Breast epithelium (tissue), 3 donors: ENCODE data around the gene KNSTRN. TPM values are rescaled to one million over a fixed set of nuclear protein-coding genes. Genes with fewer than 3 reads are reported as not detected.

Experiments used
- total RNA-seq, 3 donors: library from RNA; depleted of rRNA; stranded (reverse); fragments of >200 nt; gene quantifications; one replicate each; pipeline ENCODE4 v1.1.0, GENCODE V29; 2016

The KNSTRN gene
- total RNA-seq, 3 donors from 2014 or later, result 9.1 to 19.8 (median 12.1) TPM

Other genes with a start within 250 kb of the KNSTRN start
- gene BUB1B, start 221.7 kb upstream of the KNSTRN start, total RNA-seq, result 1 to 10 TPM in 2 of 3 donors, under 1 TPM in 1; 0.33 to 1.9 (median 1.4) TPM
- 10 to 100 TPM in 1 of 3 donors, 1 to 10 TPM in 1, under 1 TPM in 1; 0.80 to 11.0 (median 9.5) TPM for gene PAK6, start 143.7 kb upstream of the KNSTRN start, total RNA-seq
- not detected for gene ANKRD63, start 99.7 kb upstream of the KNSTRN start, total RNA-seq
- gene PLCB2, start 74.8 kb upstream of the KNSTRN start, total RNA-seq, result 10 to 100 TPM in 2 of 3 donors, 1 to 10 TPM in 1; 4.3 to 17.9 (median 13.6) TPM
- gene INAFM2, start 59.0 kb upstream of the KNSTRN start, total RNA-seq, result 10 to 100 TPM in 2 of 3 donors, 1 to 10 TPM in 1; 5.1 to 17.3 (median 12.5) TPM
- 10 to 100 TPM in 1 of 3 donors, 1 to 10 TPM in 2; 4.0 to 14.1 (median 9.4) TPM for gene CCDC9B, start 41.8 kb upstream of the KNSTRN start, total RNA-seq
- 1 to 10 TPM in 2 of 3 donors, not detected in 1; 7.0 to 8.5 TPM for gene PHGR1, start 31.7 kb upstream of the KNSTRN start, total RNA-seq
- under 1 TPM; under 0.01 to 0.88 (median under 0.01) TPM for gene DISP2, start 24.5 kb upstream of the KNSTRN start, total RNA-seq
- 10 to 100 TPM; 43.8 to 72.7 (median 62.6) TPM for gene IVD, start 23.1 kb downstream of the KNSTRN start, total RNA-seq
- gene BAHD1, start 58.2 kb downstream of the KNSTRN start, total RNA-seq, result 10 to 100 TPM in 2 of 3 donors, 1 to 10 TPM in 1; 9.9 to 14.6 (median 11.8) TPM
- gene CHST14, start 88.3 kb downstream of the KNSTRN start, total RNA-seq, result 10 to 100 TPM in 1 of 3 donors, 1 to 10 TPM in 2; 8.8 to 10.8 (median 9.3) TPM
- gene CCDC32, start 182.3 kb downstream of the KNSTRN start, total RNA-seq, result 10 to 100 TPM; 35.0 to 42.3 (median 36.4) TPM
- gene RPUSD2, start 186.6 kb downstream of the KNSTRN start, total RNA-seq, result 10 to 100 TPM in 1 of 3 donors, 1 to 10 TPM in 2; 5.8 to 12.5 (median 7.2) TPM
- gene KNL1, start 211.5 kb downstream of the KNSTRN start, total RNA-seq, result 1 to 10 TPM in 2 of 3 donors, under 1 TPM in 1; 0.66 to 1.8 (median 1.3) TPM